Ovary (tissue), 3 donors: ENCODE measurements around the gene MEI1.

Experiments
- POLR2A ChIP-seq: fragments of 450-650 bp; IDR thresholded peaks from one replicate; pipeline ENCODE4 v1.6.1; 2017; ENCODE audit warnings: antibody characterized with exemption, mild to moderate bottlenecking, moderate library complexity
- TF ChIP-seq, protein P1 (sequence below), 3 donors: fragments of 450-650 bp in 2 of 3; fragments of 200-600 bp in 1 of 3; IDR thresholded peaks; one replicate each; pipeline versions ENCODE4 v1.5.1 to v1.8.0; 2016 to 2022; ENCODE audit warnings: antibody characterized with exemption in 3 of 3, mild to moderate bottlenecking in 1 of 3
- donor health status: DM: no; HTN: no; CAD: no.

DNA sequence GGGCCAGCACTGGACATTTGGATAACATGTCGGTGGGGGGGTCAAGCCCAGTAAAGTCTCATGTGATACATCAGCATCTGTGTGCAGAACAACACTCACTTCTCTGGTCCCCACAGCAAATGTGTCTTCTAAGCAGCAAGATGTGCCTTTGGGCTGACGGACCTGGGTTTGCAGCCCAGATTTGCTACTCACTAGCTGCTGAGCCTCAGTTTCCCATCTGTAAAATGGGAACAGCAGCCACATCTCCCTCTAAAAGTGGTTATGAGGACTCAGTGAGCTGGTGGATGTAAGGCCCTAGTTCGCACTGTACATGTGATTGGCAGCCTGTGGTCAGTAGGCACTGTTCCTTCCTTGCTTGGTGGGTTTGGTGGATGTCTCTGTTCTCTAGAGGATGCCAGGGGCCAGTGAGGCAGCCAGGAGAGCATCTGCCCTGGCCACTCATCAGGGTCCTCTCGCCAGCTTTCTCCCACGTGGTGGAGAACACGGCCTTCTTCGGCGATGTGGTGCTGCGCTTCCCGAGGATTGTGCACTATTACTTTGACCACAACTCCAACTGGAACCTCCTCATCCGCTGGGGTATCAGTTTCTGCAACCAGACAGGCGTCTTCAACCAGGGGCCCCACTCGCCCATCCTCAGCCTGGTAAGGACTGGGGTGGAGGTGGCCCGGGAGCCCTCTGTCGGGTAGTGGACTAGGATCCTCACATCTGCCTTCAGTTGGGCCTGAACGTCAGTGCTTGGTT lies 113.7 kb downstream of the MEI1 start:
- TF ChIP-seq, protein P1, sequence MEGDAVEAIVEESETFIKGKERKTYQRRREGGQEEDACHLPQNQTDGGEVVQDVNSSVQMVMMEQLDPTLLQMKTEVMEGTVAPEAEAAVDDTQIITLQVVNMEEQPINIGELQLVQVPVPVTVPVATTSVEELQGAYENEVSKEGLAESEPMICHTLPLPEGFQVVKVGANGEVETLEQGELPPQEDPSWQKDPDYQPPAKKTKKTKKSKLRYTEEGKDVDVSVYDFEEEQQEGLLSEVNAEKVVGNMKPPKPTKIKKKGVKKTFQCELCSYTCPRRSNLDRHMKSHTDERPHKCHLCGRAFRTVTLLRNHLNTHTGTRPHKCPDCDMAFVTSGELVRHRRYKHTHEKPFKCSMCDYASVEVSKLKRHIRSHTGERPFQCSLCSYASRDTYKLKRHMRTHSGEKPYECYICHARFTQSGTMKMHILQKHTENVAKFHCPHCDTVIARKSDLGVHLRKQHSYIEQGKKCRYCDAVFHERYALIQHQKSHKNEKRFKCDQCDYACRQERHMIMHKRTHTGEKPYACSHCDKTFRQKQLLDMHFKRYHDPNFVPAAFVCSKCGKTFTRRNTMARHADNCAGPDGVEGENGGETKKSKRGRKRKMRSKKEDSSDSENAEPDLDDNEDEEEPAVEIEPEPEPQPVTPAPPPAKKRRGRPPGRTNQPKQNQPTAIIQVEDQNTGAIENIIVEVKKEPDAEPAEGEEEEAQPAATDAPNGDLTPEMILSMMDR (IDR thresholded peaks at IDR 0.05) = no peak
- TF ChIP-seq POLR2A = no peak
